GM12878 (cell line): ENCODE results near the gene CACFD1. TPM values are rescaled to one million over a fixed set of nuclear protein-coding genes. Genes with fewer than 3 reads are reported as not detected.

Experiments
- CHD2 ChIP-seq: IDR thresholded peaks from 2 replicates; pipeline ENCODE4 v1.6.1; 2011; ENCODE audit warnings: low read depth, low read length, improper control_type of control experiment, borderline replicate concordance
- HCFC1 ChIP-seq: fragments of 150-350 bp; IDR thresholded peaks from 2 replicates; pipeline ENCODE4 v1.6.1; 2014; ENCODE audit warnings: low read length
- HSF1 ChIP-seq: fragments of 150-350 bp; IDR thresholded peaks from 2 replicates; pipeline ENCODE4 v1.6.1; 2014; ENCODE audit warnings: mild to moderate bottlenecking, low read depth, low read length
- RAD21 ChIP-seq: IDR thresholded peaks from 2 replicates; pipeline ENCODE4 v1.6.1; 2011; ENCODE audit warnings: mild to moderate bottlenecking, low read depth, low read length, moderate library complexity; ENCODE audit not compliant: insufficient read depth
- SUZ12 ChIP-seq: fragments of 200-600 bp; sonication (generic); IDR thresholded peaks from one replicate; pipeline ENCODE4 v1.6.1; 2018; ENCODE audit warnings: antibody characterized with exemption, mild to moderate bottlenecking; ENCODE audit not compliant: unreplicated experiment
- ZBED1 ChIP-seq: IDR thresholded peaks from 2 replicates; pipeline ENCODE4 v1.6.1; 2016; ENCODE audit warnings: borderline replicate concordance
- ZBTB4 ChIP-seq: fragments of 450-650 bp; formaldehyde crosslinking; IDR thresholded peaks from 2 replicates; pipeline ENCODE4 v1.4.0; 2022; ENCODE audit warnings: mild to moderate bottlenecking, moderate library complexity
- polyA plus RNA-seq, 11 experiments: library from polyadenylated mRNA; depleted of rRNA in 4 of 11; unstranded in 6 of 11; stranded (reverse) in 5 of 11; fragments of >200 nt; fragmentation: Nextera tagmentation in 4 of 11; fragmentation: Illumina TruSeq in 1 of 11; extraction: Ambion mirVana in 4 of 11; extraction: Trizol in 1 of 11; gene quantifications; 1 replicate in 1 of 11; 2 replicates in 10 of 11; pipeline versions ENCODE4 v1.2.1 to v1.2.3, GENCODE V29; 2011 to 2016; ENCODE audit warnings: inconsistent platforms in 2 of 11, missing spikeins in 2 of 11, low read depth in 1 of 11
- total RNA-seq, 4 experiments: library from RNA; depleted of rRNA in 3 of 4; stranded (reverse); fragments of >200 nt in 3 of 4; fragmentation: Illumina TruSeq in 1 of 4; extraction: Trizol in 1 of 4; gene quantifications; 2 replicates each; pipeline versions ENCODE4 v1.2.1 to v1.2.3, GENCODE V29; 2013 to 2021

The CACFD1 gene
- total and polyA plus RNA-seq, 10 of the 15 experiments (the other 5 are each of a cell fraction or from before 2014, with no cell fraction given), result 0.09 to 5.8 (median 1.4) TPM; not detected in 1

GRCh38 chr9:133421615-133422542 lies 37.9 kb upstream of the CACFD1 start, which contains the start of gene ADAMTS13 (continued):
- TF ChIP-seq RAD21 (no peak), CHD2 (peak; percentile 38; the same call in 1 of the 2 replicates), ZBTB4 (no peak), ZBED1 (no peak), HCFC1 (peak; percentile 35; the same call in 1 of the 2 replicates), HSF1 (no peak), SUZ12 (no peak)
